Left lobe of liver (tissue), 2 donors: ENCODE measurements around the gene FNTB. TPM values are rescaled to one million over a fixed set of nuclear protein-coding genes. Genes with fewer than 3 reads are reported as not detected.
"Not testable (repeated sequence)": the region's sequence is repeated elsewhere in the genome, so short reads cannot be mapped to it uniquely, and the experiment has no call there.

Experiments used
- ATAC-seq: fragments of 200-7000 bp; cut with Tn5 transposase; one replicate; pipeline ENCODE4 v1.9.1; 2020; ENCODE audit warnings: mild to moderate bottlenecking, moderate library complexity
- DNase-seq: peaks from one replicate; pipeline ENCODE4 v3.0.0-alpha.2; 2020; ENCODE audit warnings: low spot score
- total RNA-seq: library from RNA; stranded (reverse); gene quantifications from one replicate; pipeline ENCODE4 v1.2.1, GENCODE V29; 2021
- donor health status: DM: no; HTN: no; CAD: no; lungs with moderate emphysema.
- donor health status: DM: no; HTN: yes; CAD: no.

The FNTB gene
- total RNA-seq, 1 donor from 2014 or later = 9.9 TPM

DNA sequence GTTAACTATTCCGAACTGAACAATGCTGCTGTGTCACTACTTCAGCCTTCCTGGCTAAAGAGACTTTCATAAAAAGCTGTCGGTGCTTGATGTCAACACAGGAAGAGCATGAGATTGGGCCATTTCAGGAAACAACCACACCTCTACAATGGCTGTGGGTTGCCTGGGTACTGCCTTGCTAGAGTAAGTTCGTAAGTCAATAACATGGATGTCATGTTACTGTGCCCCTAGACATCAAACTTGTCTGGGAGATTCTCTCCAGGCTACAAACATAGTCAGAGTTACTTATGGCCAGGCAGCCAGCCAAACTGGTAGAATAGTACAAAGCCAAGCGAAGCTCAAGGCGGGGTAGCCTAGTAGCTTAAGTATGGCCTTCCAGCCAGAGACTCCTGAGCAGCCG, 92.5 kb downstream of the FNTB start:
- ATAC-seq (no peak), DNase-seq (no peak)

DNA sequence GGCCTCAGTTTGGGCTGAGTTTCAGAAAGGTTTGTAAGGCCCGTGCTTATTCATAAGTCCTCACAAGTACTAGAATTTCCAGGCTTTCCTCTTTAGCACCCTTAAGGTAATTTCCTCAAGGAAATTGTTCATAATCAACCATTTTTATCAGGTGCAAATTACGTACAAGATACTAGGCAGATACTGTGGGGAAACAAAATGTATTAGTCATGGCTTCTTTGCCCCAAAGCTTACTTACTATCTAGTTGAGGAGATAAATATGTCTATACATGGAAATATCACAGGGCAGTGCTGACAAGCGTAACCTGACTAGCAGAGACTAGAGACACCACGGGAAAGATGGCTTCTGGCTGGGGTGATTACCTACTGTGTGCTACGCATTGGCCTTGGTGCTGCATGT, 93.1 kb downstream of the FNTB start:
- ATAC-seq (no peak), DNase-seq (no peak)

DNA sequence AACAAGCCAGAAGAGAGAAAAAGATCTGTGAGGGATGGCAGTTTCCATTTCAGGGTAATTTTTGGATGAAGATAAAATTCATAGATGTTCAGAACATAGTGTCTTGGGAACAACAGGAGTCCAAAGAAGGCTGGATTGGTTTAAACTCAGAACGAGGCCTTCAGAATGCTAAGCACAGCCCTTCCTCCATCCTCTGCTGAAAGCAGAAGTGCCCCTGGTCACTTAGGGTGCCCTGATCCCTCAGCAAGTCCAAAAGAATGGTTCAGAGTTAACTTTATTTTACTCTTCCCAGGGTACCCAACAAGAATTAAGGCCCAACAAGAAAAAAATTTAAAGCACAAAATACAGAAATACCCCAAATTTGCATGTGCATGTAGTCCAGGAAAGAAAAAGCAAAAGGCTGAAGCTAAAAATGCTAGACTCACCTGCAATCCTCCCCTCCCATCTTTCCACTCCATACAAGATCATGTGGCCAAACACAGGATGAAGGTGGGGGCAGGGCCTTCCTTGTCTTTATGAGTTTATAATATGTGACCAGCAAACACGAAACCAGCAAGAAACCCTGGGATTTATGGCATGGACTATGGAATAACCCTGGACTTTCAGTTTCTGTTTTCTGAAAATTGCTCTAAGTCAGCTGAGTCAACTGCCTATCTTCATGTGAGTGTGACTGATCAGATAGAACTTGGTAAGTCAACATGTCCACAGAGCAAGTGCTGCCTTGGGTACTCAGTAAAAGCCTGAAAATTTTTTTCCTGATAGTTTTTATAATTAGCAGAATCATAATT, 94.5 kb downstream of the FNTB start:
- DNase-seq (no peak), ATAC-seq (peak; percentile 74)

DNA sequence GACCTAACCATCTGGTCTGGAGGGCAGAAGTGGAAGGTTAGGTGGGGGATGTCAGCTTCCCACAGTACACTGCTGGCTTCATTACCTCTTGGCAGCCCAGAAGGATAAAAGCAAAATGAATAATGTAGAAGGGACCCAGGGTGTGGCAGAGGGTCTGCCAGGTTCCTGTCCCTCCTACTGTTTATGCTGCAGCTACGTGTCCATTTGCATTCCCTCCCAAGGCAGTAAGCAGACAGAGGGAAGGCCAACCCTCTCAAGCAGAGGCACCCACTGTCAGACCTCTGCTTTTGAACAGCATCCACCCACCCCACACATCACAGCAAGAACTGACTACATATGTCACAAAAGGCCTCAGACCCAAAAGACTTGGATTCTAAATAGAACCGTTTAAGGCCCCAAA, 96.2 kb downstream of the FNTB start:
- DNase-seq (no peak), ATAC-seq (no peak)

DNA sequence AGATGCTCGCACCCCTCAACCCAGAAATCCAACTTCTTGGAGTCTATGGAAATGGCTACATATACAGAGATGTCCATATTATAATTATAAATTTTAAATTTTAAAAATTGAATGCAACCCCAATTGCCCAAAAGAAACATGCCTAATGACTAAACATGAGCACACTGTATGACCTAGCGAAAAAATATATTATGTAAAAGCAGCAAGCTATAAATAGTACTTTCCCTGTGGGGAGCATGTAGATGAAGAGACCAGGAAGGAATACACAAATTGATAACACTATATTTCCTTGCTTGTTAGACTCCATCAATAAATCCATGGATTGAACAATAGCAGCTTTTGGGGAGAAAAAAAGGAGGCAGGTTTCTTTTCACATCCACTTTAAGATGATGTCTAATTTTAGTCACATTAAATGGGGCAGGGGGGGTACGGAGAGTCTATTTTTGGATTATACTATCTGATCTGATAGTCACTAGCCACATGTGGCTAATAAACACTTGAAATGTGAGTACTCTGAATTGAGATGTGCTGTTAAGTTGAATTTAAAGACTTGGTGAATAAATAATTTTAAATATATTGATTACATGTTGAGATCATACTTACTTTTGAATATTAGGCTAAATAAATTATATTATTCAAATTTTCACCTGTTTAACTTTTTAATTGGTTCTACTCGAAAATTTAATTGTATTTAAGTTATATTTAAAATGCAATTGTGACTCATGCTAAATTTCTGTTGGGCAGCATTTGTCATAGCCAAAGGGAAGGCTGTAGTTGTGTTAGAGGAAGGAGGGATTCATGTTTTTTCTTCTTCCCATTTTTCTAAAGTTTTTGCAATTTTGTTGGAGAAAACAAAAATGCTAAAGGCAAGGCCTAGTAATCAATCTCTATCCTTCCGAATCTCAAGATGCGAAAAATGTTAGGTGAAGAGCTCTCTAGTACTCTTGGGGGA, 98.1 kb downstream of the FNTB start:
- no peak for ATAC-seq
- DNase-seq = no peak

DNA sequence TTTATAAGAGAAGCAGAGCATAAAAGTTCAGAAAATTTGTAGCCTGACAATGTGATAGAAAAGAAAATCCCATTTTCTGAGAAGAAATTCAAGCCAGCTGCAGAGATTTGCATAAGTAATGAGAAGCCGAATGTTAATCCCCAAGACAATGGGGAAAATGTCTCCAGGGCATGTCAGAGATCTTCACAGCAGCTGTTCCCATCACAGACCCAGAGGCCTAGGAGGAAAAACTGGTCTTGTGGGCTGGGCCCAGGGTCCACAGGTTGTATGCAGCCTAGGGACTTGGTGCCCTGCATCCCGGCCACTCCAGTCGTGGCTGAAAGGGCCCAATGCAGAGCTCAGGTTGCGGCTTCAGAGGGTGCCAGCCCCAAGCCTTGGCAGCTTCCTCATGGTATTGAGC, 100.0 kb downstream of the FNTB start:
- not testable (repeated sequence) for DNase-seq, ATAC-seq

DNA sequence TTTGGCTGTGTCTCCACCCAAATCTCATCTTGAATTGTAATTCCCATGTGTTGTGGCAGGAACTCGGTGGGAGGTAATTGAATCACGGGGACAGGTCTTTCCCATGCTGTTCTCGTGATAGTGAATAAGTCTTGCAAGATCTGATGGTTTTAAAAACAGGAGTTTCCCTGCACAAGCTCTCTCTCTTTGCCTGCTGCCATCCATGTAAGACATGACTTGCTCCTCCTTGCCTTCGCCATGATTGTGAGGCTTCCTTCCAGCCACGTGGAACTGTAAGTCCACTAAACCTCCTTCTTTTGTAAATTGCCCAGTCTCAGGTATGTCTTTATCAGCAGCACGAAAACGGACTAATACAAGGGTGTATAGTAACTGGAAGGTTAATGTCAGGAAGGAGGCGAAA, 101.1 kb downstream of the FNTB start:
- not testable (repeated sequence) for DNase-seq, ATAC-seq

DNA sequence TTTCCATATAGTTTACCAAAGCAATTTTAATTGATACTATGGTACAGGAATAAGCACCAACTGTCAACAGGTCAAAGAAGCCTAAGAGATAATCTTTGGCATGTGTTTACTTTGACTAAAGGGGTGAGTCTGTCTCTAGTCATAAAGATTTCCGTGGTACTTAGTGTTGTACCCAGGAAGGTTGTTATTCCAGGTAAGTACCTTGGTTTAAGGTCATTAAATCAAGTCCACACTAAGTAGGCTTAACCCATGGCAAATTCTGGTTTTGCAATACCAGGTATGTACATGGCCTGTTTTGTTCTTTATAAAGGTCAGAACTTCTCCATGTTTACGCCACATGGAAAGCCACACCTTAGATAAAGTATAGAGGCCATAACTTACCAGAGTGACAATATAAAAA, 105.7 kb downstream of the FNTB start:
- ATAC-seq = no peak

DNA sequence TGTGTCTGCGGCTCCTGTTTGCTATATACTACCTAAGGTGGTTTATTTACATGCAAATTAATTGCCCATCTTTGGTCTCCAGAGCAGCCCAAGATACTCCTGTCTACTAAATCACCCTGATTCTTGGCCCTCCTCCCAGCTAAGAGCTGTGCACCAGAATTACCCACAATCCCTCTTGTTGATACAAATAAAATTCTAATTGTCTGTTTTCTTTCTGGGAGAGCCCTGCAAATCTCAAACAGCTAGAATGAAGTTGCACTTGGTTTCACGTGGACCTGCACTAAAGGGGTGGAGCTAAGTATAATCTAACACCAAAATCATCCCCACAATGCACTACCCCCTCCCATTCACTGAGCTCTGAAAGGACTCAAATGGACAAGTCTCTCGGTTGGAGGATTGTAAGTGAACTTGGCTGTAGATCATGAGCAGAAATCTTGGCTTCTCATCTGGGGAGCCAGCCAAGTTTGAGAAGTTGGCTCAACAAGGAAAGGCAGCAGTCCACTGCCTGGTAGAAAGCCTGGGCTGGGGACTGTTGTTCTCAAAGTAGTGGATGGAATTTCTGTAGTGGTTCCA, 109.0 kb downstream of the FNTB start:
- ATAC-seq = peak; percentile 91
- peak; percentile 78 for DNase-seq

More for the DNA sequence above, 105.7 kb downstream of the FNTB start:
- DNase-seq = no peak

DNA sequence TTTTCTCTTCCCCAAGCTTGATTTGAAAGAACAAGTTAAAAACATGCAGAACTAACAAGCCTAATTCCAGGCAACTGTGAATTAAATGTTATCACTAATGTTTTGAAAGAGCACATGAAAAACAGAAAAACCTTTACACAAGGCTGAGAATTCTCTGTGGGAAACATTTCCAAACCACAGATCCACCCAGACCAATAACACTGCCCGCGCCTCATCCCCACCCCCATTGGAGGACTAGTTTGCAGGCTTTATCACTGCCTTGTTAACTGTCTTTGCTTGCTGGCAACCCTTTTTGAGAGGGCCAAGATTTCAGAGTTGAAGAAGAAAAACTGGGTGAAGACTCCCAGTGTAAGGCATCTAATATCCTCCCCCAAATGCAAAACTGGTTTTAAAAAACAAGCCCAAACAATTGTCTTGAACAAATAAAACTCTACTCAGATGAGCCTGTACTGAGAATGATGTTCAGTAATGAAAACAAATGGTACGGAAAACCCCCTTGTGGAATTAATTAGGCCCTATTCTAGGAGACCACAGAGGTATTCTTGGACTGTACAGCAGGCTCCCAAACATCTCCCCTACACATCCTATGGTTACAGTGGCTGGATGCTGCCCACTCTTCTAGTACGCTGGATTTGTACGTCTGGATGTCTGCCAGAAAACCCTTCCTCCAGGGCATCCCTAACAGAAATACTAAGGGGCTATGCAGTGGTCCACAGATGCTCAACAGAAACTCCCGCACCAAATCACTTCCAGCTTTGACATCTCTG, 109.8 kb downstream of the FNTB start:
- ATAC-seq (no peak), DNase-seq (no peak)

DNA sequence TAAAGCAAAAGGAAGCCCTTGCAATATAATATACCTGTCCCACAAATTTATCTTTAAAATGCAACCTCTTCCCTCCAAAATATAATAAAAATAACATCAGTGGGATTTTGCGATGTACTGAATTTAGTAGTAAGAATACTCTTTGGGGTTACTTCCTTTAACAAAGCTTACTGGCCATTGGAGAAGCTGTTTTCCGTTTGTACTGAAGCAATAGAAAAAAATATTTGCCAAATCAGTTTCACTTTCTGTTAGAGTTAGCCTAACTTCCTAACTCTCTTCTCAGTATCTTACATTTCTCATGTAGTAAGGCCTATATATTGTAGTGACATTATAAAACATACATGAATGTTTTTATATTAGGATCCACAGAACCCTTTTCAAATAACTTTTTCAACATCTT, 111.9 kb downstream of the FNTB start:
- DNase-seq (no peak), ATAC-seq (no peak)

DNA sequence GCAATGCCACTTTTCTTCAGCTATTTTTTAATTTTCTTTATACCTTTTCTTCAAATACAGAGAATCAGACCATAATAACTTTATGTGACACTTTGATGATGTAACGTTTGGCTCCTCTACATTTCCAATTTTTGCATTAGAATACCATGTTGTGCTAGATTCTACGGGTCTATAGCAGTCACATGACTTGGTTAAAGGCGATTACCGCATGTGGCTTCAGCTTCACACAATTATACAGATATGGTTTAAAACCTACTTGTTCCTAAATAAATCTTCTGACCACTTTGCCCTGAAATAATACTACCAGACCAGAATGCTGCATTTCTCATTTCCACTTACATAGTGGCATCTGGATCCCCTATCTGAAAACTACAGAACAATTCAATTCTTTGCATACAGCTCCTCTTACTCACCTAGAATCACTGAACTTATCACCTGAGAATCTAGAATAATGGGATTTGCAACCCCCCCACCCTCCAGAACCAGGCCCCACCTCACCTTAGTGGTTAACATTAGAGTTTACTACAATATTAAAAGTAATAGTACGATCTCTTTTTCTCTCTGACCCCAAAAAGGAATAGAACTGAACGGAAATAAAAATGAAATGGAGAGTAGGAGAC, 114.3 kb downstream of the FNTB start:
- ATAC-seq (no peak), DNase-seq (no peak)

DNA sequence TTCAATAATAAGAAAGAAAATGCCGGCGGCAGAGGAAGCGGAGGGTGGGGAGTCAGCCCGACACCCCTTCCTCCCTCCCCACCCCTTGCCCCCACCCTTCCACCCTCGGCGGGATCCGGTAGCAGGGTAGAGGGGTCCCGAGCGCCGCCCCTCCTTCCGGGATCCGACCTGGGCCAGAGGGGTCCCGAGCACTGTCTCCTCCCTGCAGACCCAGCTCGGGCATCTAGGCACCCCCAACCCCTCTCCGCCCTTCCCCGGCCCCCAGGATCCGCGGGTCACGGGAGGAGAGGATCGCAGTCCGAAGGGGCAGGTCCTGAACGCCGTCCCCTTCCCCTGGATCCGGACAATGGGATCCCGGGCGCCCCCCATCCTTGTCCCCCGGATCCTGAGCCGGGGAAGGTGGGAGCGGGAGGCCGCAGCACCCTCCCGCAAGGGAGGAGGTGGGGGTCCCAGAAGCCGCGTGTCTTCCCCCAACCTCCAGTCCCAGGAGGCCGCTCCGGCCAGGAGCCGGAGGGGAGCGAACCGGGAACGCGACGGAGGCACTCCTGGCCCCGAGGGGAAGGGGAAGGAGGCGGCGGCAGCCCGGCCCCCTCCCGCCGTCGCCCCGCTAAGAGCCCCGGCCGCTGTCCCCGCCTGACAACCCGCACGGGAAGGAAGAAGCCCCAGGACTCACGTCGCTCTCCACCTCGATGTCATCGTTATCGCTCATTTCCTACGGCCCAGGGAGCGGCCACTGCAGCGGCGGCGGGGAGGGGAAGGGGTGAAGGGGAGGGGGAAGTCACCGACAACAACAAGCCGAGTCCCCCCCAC, 115.1 kb downstream of the FNTB start:
- peak; percentile 2 for ATAC-seq
- DNase-seq = peak; percentile 56

DNA sequence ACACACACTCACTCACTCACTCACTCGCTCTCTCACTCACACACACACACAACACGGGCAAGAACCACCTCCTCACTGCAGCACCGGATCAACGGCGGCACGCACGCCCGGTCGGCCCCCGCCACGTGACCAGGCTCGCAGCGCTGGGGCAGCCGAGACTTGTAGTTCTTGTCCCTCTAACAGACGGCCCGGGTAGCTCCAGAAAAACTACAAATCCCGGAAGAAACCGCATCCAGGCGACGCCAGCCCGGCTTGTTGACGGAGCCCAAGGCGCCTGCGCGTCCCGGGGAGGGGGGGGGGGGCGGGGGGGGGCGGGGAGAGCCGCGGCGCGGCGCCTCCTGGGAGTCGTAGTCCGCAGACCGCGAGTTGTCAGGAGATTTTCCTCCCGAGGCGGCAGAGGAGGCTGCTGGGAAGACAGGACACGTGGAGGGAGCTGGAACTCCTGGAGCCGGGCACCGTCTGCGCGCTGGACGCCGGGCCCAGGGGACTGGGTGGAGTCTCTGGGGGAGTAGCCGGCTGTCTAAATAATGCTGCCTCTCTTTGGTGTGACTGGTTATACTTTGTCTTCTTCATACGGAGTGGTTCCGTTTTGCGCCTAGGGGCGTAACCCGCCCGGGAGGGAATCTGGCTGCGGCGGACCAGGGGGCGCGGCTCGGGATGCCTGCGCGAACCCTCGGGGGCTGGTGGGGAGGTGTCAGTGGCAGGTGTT, 115.9 kb downstream of the FNTB start, which contains the start of gene MAX:
Gene MAX (minus strand): TSS at position 77 of the 709 bp plus-strand sequence. CDS start 178 bp downstream, outside the sequence.
- peak; percentile 91 for ATAC-seq
- DNase-seq = peak; percentile 99

DNA sequence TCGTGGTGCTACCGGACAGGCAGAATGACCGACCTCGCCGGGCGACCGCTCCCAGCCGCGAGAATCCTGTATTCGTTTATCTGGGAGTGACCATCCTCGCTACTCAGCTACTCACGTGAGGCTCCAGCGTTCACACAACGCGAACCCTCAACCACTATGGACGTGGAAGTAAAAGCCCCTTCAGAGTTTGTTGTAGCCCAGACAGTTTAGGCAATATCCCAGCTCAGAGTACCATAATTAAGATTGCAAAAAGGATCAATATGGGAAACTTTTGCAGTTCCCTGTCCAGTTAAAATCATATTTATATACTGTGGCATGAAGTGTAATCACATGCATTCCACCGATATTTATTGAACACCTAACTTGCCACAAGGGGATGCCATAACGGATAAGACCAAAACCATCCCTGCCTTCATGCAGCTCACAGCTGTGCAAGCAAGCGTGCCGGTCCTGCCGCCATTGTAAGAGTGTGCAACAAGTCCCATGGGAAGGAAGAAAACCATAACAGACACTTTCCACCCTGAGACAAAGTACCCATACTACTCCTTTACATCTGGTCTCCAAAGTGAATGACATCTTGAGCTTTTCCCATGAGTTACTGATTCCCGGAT, 116.6 kb downstream of the FNTB start:
- ATAC-seq (no peak), DNase-seq (no peak)

DNA sequence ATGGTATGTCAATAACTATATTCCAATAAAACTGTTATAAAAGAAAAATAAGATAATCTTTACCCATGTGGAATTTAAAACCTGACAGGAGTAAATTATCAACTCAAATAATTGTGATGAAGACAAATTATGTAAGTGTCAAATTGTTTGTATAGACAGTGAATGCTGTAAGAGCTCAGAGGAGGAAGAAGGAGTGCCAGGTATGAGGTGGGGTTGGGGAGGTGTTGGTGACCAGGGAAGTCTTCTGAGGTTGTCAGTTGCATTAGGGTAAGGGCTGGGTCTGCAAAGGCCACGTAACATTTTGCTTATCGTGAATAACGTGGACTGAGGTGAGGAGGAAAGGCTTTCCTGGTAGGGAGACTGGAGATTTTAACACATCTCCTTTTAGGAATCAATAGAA, 118.1 kb downstream of the FNTB start:
- no peak for ATAC-seq
- DNase-seq = no peak

DNA sequence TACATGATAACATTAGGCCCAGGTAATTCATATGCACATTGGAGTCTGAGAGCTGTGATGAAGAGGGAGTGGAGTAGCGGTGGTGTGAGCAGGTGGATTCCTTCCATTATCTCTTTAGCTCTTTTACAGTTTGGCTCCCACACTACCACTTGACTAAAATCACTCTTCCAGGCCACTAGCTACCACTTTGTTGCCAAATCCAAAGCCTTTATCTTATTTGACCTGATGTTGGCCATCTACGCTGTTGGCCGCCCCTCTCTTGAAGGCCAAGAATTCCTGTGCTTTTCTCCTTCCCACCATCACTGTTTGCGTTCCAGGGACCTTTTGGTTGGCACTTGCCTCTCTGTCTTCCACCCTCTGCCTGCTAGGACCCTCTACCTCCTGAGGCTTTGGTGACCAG, 119.6 kb downstream of the FNTB start:
- DNase-seq (no peak), ATAC-seq (no peak)

DNA sequence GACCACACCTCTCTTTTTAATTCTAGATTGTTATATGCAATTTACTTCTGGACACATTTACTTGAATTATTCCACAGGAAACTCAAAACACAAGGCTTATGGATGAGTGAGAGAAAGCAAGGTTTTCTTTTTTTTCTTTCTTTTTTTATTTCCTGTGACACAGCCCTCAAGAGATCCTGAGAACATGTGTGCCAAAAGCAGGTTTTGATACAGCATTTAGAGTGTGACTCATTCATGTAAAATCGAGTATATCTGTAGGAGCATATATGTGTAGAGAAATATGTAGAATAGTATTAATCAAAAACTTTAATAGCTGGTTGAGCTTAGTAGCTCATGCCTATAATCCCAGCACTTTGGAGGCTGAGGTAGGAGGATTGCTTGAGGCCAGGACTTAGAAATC, 120.0 kb downstream of the FNTB start:
- ATAC-seq (no peak), DNase-seq (no peak)
